OCI-LY3 (cell line): ENCODE data around the gene POLG2.

Experiments used
- H2AFZ ChIP-seq: fragments of 200-600, 300-600 bp; shearing (Covaris generic); 2 replicates; pipeline ENCODE4 v1.6.0; 2014; ENCODE audit warnings: antibody characterized with exemption, low read depth, low read length
- H3K27ac ChIP-seq: fragments of 200-600, 300-600 bp; sonication (generic); 2 replicates; pipeline ENCODE4 v1.5.1; 2014; ENCODE audit warnings: mild to moderate bottlenecking, low read length, moderate library complexity, mixed read lengths
- H3K27me3 ChIP-seq: fragments of 200-600, 300-600 bp; sonication (generic); 2 replicates; pipeline ENCODE4 v1.6.1; 2014; ENCODE audit warnings: low read depth, low read length, mixed read lengths
- H3K36me3 ChIP-seq: fragments of 200-600, 300-600 bp; sonication (generic); replicated peaks from 2 replicates; pipeline ENCODE3; 2014; ENCODE audit warnings: low read depth, low read length, mixed read lengths
- H3K4me1 ChIP-seq: fragments of 300-600, 200-600 bp; sonication (generic); 2 replicates; pipeline ENCODE4 v1.6.1; 2014; ENCODE audit warnings: low read length, mixed read lengths
- H3K4me2 ChIP-seq: fragments of 200-600, 300-600 bp; sonication (generic); 2 replicates; pipeline ENCODE4 v1.6.1; 2014; ENCODE audit warnings: low read length, mixed read lengths
- H3K4me3 ChIP-seq: fragments of 300-600, 200-600 bp; sonication (generic); 2 replicates; pipeline ENCODE4 v1.5.1; 2014; ENCODE audit warnings: antibody characterized with exemption, mild to moderate bottlenecking, low read length, moderate library complexity
- H3K79me2 ChIP-seq: fragments of 300-600, 200-600 bp; shearing (Covaris generic); 2 replicates; pipeline ENCODE4 v1.6.1; 2014; ENCODE audit warnings: mild to moderate bottlenecking, low read length, mixed read lengths
- H3K9ac ChIP-seq: fragments of 300-600, 200-600 bp; shearing (Covaris generic); 2 replicates; pipeline ENCODE4 v1.6.0; 2014; ENCODE audit warnings: mild to moderate bottlenecking, low read length, moderate library complexity
- H3K9me3 ChIP-seq: fragments of 200-600, 300-600 bp; shearing (Covaris generic); 2 replicates; pipeline ENCODE4 v1.6.1; 2014; ENCODE audit warnings: low read length, mixed read lengths; ENCODE audit not compliant: insufficient read depth
- H4K20me1 ChIP-seq: fragments of 200-600, 300-600 bp; sonication (generic); 2 replicates; pipeline ENCODE4 v1.6.1; 2016; ENCODE audit warnings: low read length, mixed read lengths; ENCODE audit not compliant: insufficient read depth
- EZH2phosphoT487 ChIP-seq: fragments of 200-600 bp; shearing (Covaris generic); IDR thresholded peaks from 2 replicates; pipeline ENCODE4 v1.6.1; 2018; ENCODE audit warnings: antibody characterized with exemption, mixed run types, low read depth
- TF ChIP-seq, protein P1 (sequence below): fragments of 200-600, 300-600 bp; sonication (generic); IDR thresholded peaks from 2 replicates; pipeline ENCODE4 v1.5.1; 2014; ENCODE audit warnings: antibody characterized with exemption, low read length, low read depth

The POLG2 gene

DNA sequence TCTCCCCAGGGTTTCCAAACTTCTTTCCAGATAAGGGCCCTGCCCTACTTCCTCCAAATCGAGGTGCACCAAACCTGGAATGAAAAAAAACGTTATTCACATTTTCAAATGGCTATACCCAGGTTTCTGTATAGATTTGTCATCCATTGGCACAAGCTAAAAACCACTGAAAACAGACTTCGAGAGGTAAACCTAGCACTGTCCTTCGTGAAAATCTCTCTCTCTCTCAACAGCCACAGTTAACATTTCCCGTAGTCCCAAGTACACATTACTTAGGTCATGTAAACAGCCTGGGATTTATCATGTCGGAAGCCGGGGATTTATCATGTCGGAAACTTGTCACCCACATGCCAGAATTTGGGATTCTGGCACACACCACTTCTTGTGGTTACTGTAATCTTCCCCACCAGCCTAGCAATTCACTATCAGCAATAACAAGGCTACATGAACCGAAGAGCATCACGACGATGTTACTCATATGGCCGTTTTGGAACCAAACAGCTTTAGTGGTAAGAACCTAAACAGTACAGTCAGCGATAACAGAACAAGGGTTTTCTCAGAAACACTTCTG lies 8.0 kb upstream of the POLG2 start:
- H3K4me2 ChIP-seq, result peak overlapping the region; percentile 81
- TF ChIP-seq, protein P1, sequence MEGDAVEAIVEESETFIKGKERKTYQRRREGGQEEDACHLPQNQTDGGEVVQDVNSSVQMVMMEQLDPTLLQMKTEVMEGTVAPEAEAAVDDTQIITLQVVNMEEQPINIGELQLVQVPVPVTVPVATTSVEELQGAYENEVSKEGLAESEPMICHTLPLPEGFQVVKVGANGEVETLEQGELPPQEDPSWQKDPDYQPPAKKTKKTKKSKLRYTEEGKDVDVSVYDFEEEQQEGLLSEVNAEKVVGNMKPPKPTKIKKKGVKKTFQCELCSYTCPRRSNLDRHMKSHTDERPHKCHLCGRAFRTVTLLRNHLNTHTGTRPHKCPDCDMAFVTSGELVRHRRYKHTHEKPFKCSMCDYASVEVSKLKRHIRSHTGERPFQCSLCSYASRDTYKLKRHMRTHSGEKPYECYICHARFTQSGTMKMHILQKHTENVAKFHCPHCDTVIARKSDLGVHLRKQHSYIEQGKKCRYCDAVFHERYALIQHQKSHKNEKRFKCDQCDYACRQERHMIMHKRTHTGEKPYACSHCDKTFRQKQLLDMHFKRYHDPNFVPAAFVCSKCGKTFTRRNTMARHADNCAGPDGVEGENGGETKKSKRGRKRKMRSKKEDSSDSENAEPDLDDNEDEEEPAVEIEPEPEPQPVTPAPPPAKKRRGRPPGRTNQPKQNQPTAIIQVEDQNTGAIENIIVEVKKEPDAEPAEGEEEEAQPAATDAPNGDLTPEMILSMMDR, result no peak
- TF ChIP-seq EZH2phosphoT487, result no peak
- H3K27ac ChIP-seq, result peak overlapping the region; percentile 80
- no peaks in the 10 kb centered on the region for H3K27me3 ChIP-seq
- peak overlapping the region; percentile 92 for H3K4me3 ChIP-seq
- no peak overlapping the region for H2AFZ ChIP-seq
- H3K79me2 ChIP-seq, result peaks cover 91% of the 10 kb centered on the region
- H3K4me1 ChIP-seq, result peaks cover 22% of the 10 kb centered on the region
- peaks cover 26% of the 10 kb centered on the region for H4K20me1 ChIP-seq
- no peaks in the 10 kb centered on the region for H3K9me3 ChIP-seq
- H3K9ac ChIP-seq, result peak overlapping the region; percentile 99
- H3K36me3 ChIP-seq, result peaks cover 62% of the 10 kb centered on the region

DNA sequence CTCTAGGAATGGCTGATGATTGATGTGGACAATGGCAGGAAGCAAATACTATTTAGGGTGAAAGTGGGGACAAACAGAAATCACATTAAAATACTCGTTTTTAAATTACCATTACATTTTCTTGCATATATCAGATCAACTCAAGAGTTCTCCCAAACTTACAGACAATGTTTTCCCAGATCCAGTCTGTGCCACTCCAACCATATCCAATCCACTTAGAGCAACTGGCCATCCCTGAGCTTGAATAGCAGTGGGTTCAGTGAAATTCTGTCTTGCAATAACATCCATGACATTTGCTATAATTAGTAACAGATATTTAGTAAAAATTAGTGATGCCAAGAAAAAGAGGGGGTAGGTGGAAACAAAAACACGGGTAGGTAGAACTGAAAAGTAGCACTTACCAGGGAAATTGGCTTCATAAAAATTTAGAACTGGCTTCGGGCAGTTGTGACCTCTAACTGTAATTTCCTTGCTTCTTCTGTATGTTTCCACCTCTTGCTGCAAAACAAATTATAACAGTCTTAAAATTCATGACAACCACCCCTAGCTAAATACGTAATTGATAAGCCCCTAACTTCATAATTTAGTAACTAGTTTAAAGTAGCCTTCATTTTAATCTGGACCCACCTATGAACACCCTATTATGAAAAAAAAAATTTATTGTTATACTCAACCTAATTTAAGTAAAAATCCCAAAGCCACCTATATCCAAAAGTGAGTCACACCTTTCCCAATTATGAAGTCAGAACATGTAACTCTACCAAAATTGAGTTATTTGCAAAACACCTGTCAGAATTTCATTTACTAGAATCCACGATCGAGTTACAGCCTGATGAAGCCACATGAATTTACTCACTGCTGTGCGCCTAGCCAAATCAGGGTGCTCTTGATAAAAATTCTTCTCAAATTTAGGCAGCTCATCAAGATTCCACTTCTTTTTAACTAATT lies 7.2 kb upstream of the POLG2 start:
- peak overlapping the region; percentile 81 for H3K4me2 ChIP-seq
- no peak overlapping the region for H2AFZ ChIP-seq
- H3K9ac ChIP-seq, result peak overlapping the region; percentile 99
- H3K4me3 ChIP-seq, result peak overlapping the region; percentile 92
- peaks cover 26% of the 10 kb centered on the region for H4K20me1 ChIP-seq
- no peaks in the 10 kb centered on the region for H3K27me3 ChIP-seq
- TF ChIP-seq, protein P1, result no peak
- no peak for TF ChIP-seq EZH2phosphoT487
- peaks cover 88% of the 10 kb centered on the region for H3K79me2 ChIP-seq
- peaks cover 66% of the 10 kb centered on the region for H3K36me3 ChIP-seq
- H3K9me3 ChIP-seq, result no peaks in the 10 kb centered on the region
- H3K27ac ChIP-seq, result peak overlapping the region; percentile 80; the same call in 1 of the 2 replicates
- H3K4me1 ChIP-seq, result peaks cover 22% of the 10 kb centered on the region

DNA sequence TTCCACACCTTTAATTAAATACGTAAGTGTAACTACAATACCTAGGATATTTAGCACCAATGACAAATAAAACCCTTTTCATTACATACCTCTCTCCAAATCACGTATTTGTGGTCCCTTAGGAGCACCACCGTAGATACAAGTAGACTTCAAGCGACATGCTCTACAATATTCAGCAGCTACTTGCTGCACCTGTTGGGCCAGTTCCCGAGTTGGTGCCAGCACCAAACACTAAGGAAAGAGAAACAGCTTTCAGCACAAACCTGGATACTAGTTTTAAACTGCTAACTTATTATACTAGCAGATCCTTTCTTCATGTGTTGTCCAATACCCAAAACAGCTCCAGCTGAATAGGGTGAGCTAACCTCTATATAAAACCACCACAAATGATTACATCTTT lies 6.5 kb upstream of the POLG2 start:
- Histone ChIP-seq H3K9ac (no peak overlapping the region), H3K27me3 (no peaks in the 10 kb centered on the region), H3K36me3 (peaks cover 71% of the 10 kb centered on the region), H3K4me2 (no peak overlapping the region), H3K4me1 (peaks cover 27% of the 10 kb centered on the region), H3K4me3 (no peak overlapping the region), H4K20me1 (peaks cover 25% of the 10 kb centered on the region), H3K9me3 (no peaks in the 10 kb centered on the region), H3K79me2 (peaks cover 84% of the 10 kb centered on the region), H3K27ac (no peak overlapping the region), H2AFZ (no peak overlapping the region)
- TF ChIP-seq, protein P1, result no peak
- TF ChIP-seq EZH2phosphoT487, result no peak

DNA sequence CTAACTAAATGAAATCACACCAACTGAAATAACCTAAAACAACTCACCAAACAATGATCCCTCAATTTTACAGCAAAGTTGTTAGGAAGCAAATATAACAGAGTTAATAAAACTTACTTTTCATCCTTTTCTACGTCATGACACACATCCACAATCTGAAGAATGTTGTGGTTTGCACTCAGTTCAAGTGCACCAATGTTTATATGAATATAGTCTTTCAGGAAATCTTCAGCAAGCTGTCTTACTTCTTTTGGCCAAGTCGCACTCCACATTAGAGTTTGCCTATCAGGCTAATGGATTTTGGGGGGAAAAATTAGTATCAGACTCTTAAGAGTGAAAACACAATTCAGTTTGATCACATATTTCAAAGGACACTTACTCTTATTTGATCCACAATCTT lies 6.0 kb upstream of the POLG2 start:
- H3K4me3 ChIP-seq, result no peak overlapping the region
- H3K27ac ChIP-seq, result no peak overlapping the region
- peaks cover 19% of the 10 kb centered on the region for H4K20me1 ChIP-seq
- peaks cover 72% of the 10 kb centered on the region for H3K36me3 ChIP-seq
- peaks cover 79% of the 10 kb centered on the region for H3K79me2 ChIP-seq
- H3K4me2 ChIP-seq, result no peak overlapping the region
- H3K9me3 ChIP-seq, result no peaks in the 10 kb centered on the region
- no peaks in the 10 kb centered on the region for H3K27me3 ChIP-seq
- no peak for TF ChIP-seq EZH2phosphoT487
- TF ChIP-seq, protein P1, result no peak
- H3K4me1 ChIP-seq, result peaks cover 27% of the 10 kb centered on the region
- no peak overlapping the region for H2AFZ ChIP-seq
- H3K9ac ChIP-seq, result no peak overlapping the region
